Kidney tubule cell (primary cell): ENCODE data around the gene MAP4K2.

Experiments
- DNase-seq: peaks from one replicate; pipeline ENCODE4 v3.0.0-alpha.2; 2018; ENCODE audit warnings: low spot score

Gene MAP4K2

GRCh38 chr11:64767344-64768299 is 35.4 kb downstream of the MAP4K2 start:
- peak; percentile 67 for DNase-seq

- no peak for DNase-seq
Measured at GRCh38 chr11:64766881-64767280, 36.1 kb downstream of the MAP4K2 start.

DNA sequence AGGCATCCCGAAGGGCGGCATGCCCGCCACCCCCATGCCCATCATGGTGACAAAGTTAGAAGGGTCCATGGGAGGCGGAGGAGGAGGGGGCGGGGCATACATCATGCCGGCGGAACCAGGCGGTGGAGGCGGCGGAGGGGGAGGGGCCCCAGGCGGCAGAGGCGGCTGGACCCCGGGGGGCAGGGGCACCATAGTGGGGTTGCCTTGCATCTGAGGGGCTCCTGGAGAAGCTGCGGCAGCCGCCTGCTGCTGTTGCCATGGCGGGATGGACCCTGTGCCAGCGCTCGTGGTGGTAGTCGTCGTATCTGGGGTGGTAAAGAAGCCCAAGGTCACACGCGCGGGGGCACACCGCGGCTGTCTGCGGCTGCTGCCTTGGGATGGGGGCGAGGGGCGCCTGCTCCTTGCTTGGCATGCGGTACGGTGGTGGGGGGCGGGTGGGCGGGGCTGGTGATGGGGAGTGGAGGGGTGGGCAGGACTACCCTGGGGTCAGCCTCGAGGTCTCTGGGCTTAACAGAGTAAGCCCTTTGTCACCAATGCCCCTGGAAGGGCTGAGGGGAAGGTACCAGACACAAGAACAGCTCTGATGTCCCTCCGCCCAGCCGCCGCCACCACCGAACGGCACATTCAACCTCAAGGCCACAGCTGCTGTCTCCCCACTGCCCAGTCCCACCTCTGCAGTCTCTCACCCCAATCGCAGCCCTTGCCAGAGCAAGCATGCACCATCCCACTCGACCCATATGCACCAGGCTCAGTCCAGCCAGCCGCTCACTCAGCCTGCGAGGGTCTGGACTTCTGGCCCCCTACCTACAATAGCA is 37.0 kb downstream of the MAP4K2 start:
- DNase-seq, result no peak

GRCh38 chr11:64765291-64765850 is 37.6 kb downstream of the MAP4K2 start:
- DNase-seq, result no peak

GRCh38 chr11:64764753-64765152 is 38.3 kb downstream of the MAP4K2 start:
- no peak for DNase-seq

GRCh38 chr11:64764040-64764611 is 38.9 kb downstream of the MAP4K2 start:
- no peak for DNase-seq

DNA sequence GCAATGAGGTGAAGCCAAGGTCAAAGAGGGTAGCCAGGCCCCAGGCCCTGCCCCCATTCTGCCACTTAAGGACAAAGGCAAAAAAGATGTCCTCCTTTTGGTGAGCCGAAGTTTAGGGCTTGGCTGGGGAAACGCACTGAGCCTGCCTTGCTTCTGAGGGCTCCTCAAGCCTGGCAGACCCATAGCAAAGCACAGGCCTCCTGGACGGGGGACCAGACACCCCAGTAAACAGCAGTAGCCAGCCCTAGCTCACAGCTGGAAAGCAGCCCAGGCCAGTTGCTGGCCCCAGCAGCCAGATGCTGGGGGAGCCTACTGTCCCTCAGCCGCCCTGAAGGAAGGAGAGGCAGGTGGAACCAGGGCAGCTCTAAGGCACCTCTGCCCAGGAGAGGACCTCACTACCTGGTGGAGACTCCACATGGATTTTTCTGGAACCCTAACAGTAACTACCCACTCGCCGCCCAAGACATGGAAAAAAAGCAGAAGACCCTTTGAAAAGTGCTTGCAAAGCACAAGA is 39.4 kb downstream of the MAP4K2 start:
- no peak for DNase-seq

DNA sequence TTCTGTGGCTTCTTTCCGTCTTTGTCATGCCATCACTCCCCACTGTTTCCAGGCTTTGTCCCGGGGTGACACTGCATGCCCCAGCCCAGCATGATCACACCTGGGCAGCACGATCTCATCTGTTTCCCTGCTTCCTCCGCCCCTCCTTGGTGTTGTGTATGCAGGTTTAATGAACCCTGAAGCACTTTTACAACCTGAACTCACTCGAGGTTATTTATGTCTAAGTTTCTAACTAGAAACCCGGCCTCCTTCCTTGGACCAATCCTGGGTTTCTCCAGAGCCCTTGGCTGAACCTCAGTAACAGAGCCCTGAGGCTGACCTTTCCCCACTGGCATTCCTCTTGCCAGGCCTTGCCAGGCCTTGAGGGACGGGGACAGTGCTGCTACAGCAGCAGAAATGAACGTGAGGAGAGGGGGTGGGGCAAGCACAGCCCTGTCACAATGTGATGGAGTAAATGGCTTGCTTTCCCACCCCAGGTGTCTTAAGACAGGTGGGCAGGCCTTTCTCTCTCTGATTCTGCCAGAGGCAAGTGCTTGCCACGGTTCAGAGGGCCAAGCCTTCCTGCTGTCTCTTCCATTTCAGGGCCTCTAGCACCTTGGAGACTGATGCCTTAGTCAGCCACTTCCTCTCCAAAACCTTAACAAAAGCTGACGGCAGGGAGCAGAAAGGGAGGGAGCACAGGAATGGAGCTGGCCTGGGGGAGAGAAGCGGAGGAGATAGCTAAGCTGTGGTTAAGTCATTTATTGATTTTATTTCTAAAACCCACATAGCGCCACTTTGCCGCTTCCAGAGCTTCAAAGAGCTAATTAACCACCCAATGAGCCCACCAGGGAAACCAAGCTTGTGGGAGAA is 40.1 kb downstream of the MAP4K2 start:
- peak; percentile 92 for DNase-seq

- peak; percentile 6 for DNase-seq
Measured at GRCh38 chr11:64762277-64762673, 40.7 kb downstream of the MAP4K2 start.

GRCh38 chr11:64760759-64761420 is 42.1 kb downstream of the MAP4K2 start:
- no peak for DNase-seq

- DNase-seq, result no peak
Measured at GRCh38 chr11:64759722-64760719, 43.0 kb downstream of the MAP4K2 start, which contains the start of gene PYGM. Gene PYGM (minus strand): TSS chr11:64759974. CDS start chr11:64759898, 76 bp downstream.

- DNase-seq, result no peak
Measured at GRCh38 chr11:64759131-64759721, 43.8 kb downstream of the MAP4K2 start.

GRCh38 chr11:64758330-64759079 is 44.5 kb downstream of the MAP4K2 start:
- DNase-seq, result no peak

DNA sequence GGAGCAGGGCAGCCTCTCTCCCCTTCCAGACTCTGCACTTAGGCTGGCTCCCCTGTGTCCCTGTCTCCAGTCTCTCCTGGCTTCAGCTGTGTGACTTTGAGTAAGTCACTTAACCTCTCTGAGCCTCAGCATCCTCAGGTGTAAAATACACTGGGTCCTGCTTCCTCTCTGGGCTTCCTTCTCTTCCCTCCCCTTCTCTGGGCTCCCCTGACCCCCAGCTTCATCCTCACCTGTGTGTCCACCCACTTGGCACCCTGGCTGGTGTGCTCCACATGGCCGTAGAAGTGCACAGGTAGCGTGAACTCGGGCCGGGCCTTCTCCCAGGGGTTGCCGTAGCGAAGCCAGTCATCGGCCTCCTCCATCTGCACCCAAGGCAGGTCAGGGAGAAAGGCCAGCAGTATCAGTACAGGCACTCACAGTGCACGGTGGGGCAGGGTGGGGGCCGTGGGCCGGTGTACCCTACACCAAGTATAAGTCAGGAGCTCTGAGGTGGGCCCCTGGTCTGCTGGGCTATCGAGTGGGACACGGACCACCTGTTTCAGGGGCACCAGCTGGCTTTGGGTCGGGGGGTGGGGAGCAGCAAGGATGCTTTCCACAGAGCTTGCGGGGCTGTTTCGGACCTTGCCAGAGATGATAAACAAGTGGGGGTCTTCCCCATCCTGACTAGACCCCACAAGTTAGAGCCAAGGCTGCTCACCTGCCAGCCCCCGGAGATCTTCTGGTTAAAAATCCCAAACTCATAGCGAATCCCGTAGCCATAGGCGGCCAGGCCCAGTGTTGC is 45.3 kb downstream of the MAP4K2 start:
- DNase-seq, result no peak

GRCh38 chr11:64755681-64756361 is 47.2 kb downstream of the MAP4K2 start:
- no peak for DNase-seq

DNA sequence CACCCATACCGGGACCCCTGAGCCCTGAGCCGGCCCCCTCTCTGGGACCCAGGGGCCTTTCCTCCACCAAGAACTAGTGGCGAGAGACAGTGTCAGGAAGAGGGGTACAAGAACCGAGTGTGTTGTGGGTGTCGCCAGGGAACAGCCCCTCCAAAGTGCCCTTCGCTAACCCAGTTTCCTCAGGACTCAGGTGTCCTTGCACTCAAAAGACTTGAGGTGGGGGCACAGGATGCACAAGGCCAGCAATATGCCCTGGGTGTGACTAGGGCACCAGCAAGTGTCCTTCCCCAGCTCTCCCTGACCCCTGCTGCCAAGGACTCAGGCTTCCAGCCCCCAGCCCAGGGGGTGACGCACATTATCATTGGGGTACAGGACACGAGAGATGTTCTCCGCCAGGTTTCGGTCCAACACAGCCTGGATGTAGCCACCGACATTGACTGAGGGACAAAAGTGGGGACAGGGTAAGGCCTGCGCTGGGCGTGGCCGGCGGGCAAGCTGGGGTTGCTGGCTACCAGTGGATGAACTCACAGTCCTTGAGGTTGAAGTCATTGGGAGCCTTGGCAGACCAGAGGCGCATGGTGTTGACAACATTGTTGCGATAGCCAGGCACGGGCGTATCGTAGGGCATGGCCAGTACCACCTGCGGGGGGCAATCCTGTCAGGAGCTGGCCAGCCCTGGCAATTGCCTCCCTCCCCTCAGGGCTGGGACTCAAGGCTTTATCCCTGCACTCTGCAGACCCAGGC is 47.9 kb downstream of the MAP4K2 start:
- no peak for DNase-seq
